ENCODE data around the gene UCN2. TPM values are rescaled to one million over a fixed set of nuclear protein-coding genes. Genes with fewer than 3 reads are reported as not detected.

Gene UCN2
- total and polyA plus RNA-seq, 2 of the 4 experiments (the other 2 are of a cell fraction): 0.54 to 2.7 TPM

DNA sequence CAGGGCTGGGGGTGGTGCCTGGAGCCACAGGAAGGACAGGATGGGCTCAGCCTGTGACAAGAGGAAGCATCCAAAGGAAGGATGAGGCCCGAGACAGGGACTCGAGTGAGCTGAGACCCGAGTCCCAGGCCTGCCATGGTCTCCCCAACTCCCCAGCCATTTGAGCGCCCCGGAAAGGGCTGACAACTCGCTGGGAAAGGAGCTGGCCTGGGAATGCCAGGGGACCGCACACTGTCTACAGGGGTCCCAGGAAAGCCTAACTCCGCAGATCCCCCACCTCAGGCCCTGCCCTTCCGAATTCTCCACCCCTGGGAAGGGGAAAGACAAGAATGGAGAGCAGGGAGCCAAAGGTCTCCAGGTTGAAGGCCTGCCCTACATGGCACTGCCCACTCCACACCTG is 38.6 kb downstream of the UCN2 start:
- Histone ChIP-seq H2AFZ (replicated peaks; ENCODE audit: low read length, poor library complexity) (no peak overlapping the region), H3K4ac (ENCODE audit: low read depth, low read length) (no peak overlapping the region), H3K4me3 (ENCODE audit: insufficient read depth, low read depth, low read length) (no peak overlapping the region), H3K56ac (ENCODE audit: extremely low read depth, insufficient read depth, low read length) (no peak overlapping the region), H4K91ac (ENCODE audit: insufficient read depth, low read depth, low read length) (no peak overlapping the region), H3K9me3 (ENCODE audit: control insufficient read depth, insufficient read depth, low read length) (no peaks in the 10 kb centered on the region), H4K5ac (ENCODE audit: low read depth, low read length) (no peak overlapping the region), H3K27ac (ENCODE audit: insufficient read depth, low read length) (no peak overlapping the region), H3K9ac (ENCODE audit: low read depth, low read length) (no peak overlapping the region), H3K27me3 (ENCODE audit: control insufficient read depth, insufficient read depth, low read length) (no peaks in the 10 kb centered on the region), H3K4me1 (ENCODE audit: control insufficient read depth, insufficient read depth, low read length) (no peaks in the 10 kb centered on the region), H3K4me2 (ENCODE audit: low read depth, low read length) (no peak overlapping the region), H2BK5ac (ENCODE audit: low read depth, low read length, poor library complexity, severe bottlenecking) (no peak overlapping the region), H2AK9ac (replicated peaks; ENCODE audit: low read depth, low read length, poor library complexity) (no peak overlapping the region), H3K79me1 (ENCODE audit: low read depth in 1 of 2, low read length in 2 of 2) (no peaks in the 10 kb centered on the region), H3K9me1 (ENCODE audit: insufficient read depth, low read length) (0 out of 2 replicates have a peak, but pooled peaks cover 3% of the 10 kb centered on the region), H3K14ac (replicated peaks; ENCODE audit: low read depth, low read length) (no peak overlapping the region), H3K36me3 (ENCODE audit: control insufficient read depth, insufficient read depth, low read length) (peaks cover 18% of the 10 kb centered on the region), H2BK120ac (ENCODE audit: low read depth, low read length) (no peak overlapping the region), H2BK15ac (ENCODE audit: low read depth, low read length) (no peak overlapping the region), H4K8ac (ENCODE audit: low read depth in 2 of 2, low read length in 2 of 2) (no peak overlapping the region), H3K18ac (ENCODE audit: low read depth, low read length) (no peak overlapping the region), H3K23ac (ENCODE audit: low read depth, low read length) (no peak overlapping the region), H2AK5ac (ENCODE audit: low read depth, low read length) (no peak overlapping the region), H2BK20ac (ENCODE audit: low read depth, low read length) (no peak overlapping the region), H4K20me1 (ENCODE audit: insufficient read depth, low read length) (no peaks in the 10 kb centered on the region)
- dilution Hi-C loops (cut with HindIII; ENCODE audit: low sequenced_read_pairs, unreplicated experiment): no loop called here
- no peak for TF ChIP-seq FOS (IDR thresholded peaks at IDR 0.05; ENCODE audit: low read depth, low read length)
- no peak for TF ChIP-seq MAZ (IDR thresholded peaks at IDR 0.05; ENCODE audit: borderline replicate concordance, low read depth, low read length)
- no peak for TF ChIP-seq BHLHE40 (IDR thresholded peaks at IDR 0.05; ENCODE audit: low read depth, low read length)
- no peak for TF ChIP-seq SMC3 (IDR thresholded peaks at IDR 0.05; ENCODE audit: low read depth, low read length)
- TF ChIP-seq MAFK (IDR thresholded peaks at IDR 0.05; ENCODE audit: low read depth, low read length): no peak
- TF ChIP-seq, protein P1, sequence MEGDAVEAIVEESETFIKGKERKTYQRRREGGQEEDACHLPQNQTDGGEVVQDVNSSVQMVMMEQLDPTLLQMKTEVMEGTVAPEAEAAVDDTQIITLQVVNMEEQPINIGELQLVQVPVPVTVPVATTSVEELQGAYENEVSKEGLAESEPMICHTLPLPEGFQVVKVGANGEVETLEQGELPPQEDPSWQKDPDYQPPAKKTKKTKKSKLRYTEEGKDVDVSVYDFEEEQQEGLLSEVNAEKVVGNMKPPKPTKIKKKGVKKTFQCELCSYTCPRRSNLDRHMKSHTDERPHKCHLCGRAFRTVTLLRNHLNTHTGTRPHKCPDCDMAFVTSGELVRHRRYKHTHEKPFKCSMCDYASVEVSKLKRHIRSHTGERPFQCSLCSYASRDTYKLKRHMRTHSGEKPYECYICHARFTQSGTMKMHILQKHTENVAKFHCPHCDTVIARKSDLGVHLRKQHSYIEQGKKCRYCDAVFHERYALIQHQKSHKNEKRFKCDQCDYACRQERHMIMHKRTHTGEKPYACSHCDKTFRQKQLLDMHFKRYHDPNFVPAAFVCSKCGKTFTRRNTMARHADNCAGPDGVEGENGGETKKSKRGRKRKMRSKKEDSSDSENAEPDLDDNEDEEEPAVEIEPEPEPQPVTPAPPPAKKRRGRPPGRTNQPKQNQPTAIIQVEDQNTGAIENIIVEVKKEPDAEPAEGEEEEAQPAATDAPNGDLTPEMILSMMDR (conservative IDR thresholded peaks at IDR 0.05; ENCODE audit: low read depth, low read length): no peak
- TF ChIP-seq, protein P2, sequence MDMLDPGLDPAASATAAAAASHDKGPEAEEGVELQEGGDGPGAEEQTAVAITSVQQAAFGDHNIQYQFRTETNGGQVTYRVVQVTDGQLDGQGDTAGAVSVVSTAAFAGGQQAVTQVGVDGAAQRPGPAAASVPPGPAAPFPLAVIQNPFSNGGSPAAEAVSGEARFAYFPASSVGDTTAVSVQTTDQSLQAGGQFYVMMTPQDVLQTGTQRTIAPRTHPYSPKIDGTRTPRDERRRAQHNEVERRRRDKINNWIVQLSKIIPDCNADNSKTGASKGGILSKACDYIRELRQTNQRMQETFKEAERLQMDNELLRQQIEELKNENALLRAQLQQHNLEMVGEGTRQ (IDR thresholded peaks at IDR 0.05; ENCODE audit: low read depth, low read length): no peak
- no peak for TF ChIP-seq RAD21 (IDR thresholded peaks at IDR 0.05; ENCODE audit: low read length)
- no peak for TF ChIP-seq RCOR1 (IDR thresholded peaks at IDR 0.05; ENCODE audit: insufficient replicate concordance, low read length)
- TF ChIP-seq NFE2L2 (IDR thresholded peaks at IDR 0.05; ENCODE audit: low read depth, low read length): no peak
- TF ChIP-seq, protein P3, sequence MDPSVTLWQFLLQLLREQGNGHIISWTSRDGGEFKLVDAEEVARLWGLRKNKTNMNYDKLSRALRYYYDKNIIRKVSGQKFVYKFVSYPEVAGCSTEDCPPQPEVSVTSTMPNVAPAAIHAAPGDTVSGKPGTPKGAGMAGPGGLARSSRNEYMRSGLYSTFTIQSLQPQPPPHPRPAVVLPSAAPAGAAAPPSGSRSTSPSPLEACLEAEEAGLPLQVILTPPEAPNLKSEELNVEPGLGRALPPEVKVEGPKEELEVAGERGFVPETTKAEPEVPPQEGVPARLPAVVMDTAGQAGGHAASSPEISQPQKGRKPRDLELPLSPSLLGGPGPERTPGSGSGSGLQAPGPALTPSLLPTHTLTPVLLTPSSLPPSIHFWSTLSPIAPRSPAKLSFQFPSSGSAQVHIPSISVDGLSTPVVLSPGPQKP (IDR thresholded peaks at IDR 0.05; ENCODE audit: borderline replicate concordance, low read depth, low read length): no peak
- TF ChIP-seq CHD1 (IDR thresholded peaks at IDR 0.05; ENCODE audit: low read depth, low read length): no peak
- no peak for TF ChIP-seq CEBPB (IDR thresholded peaks at IDR 0.05; ENCODE audit: low read depth, low read length)
- TF ChIP-seq POLR2A (IDR thresholded peaks at IDR 0.05; ENCODE audit: low read depth, low read length): no peak
- TF ChIP-seq RFX5 (IDR thresholded peaks at IDR 0.05; ENCODE audit: low read depth, low read length): no peak
- no peak for TF ChIP-seq MXI1 (IDR thresholded peaks at IDR 0.05; ENCODE audit: borderline replicate concordance, low read depth, low read length)
- intact Hi-C loops (cut with micrococcal nuclease): no loop called here
- no peak for ATAC-seq (ENCODE audit: low read depth)
- no CpG with 5 or more reads among the region's 9 CpGs for WGBS, 2 experiments (ENCODE audit: extremely low coverage in 2 of 2, insufficient read length in 1 of 2)
- DNase-seq: no peak
- ChIA-PET POLR2A (ENCODE audit: unreplicated experiment) (no interaction called here), CTCF (no interaction called here)
- in situ Hi-C loops (cut with MboI; ENCODE audit: low sequenced_read_pairs): no loop called here
- BruUV-seq (replicated peaks): no TSS peak
